DOHH2 (cell line): ENCODE data around the gene SLC29A3.

ENCODE experiments used
- CTCF ChIP-seq: fragments of 200-600 bp; sonication (generic); IDR thresholded peaks from one replicate; pipeline ENCODE4 v1.5.1; 2014; ENCODE audit warnings: antibody characterized with exemption, mild to moderate bottlenecking, low read depth, low read length; ENCODE audit not compliant: poor library complexity, severe bottlenecking
- EZH2phosphoT487 ChIP-seq: fragments of 200-600 bp; sonication (generic); IDR thresholded peaks from 2 replicates; pipeline ENCODE4 v1.6.1; 2017; ENCODE audit warnings: borderline replicate concordance, mild to moderate bottlenecking, antibody characterized with exemption, low read length, moderate library complexity, mixed read lengths

- no peak for TF ChIP-seq EZH2phosphoT487
- TF ChIP-seq CTCF = no peak
Measured at GRCh38 chr10:71283410-71283809, 35.6 kb upstream of the SLC29A3 start.
